ENCODE data around the gene TBC1D12.
"Not testable (repeated sequence)": the region's sequence is repeated elsewhere in the genome, so short reads cannot be mapped to it uniquely, and the experiment has no call there.

TBC1D12 gene

GRCh38 chr10:94392117-94392516 is 10.2 kb upstream of the TBC1D12 start:
- H3K36me3 Mint-ChIP-seq (ENCODE audit: low read depth); H3K27ac Mint-ChIP-seq; ATAC-seq; H3K27me3 Mint-ChIP-seq; H3K4me1 Mint-ChIP-seq; DNase-seq; H3K4me3 Mint-ChIP-seq; H3K9me3 Mint-ChIP-seq: not testable (repeated sequence)

DNA sequence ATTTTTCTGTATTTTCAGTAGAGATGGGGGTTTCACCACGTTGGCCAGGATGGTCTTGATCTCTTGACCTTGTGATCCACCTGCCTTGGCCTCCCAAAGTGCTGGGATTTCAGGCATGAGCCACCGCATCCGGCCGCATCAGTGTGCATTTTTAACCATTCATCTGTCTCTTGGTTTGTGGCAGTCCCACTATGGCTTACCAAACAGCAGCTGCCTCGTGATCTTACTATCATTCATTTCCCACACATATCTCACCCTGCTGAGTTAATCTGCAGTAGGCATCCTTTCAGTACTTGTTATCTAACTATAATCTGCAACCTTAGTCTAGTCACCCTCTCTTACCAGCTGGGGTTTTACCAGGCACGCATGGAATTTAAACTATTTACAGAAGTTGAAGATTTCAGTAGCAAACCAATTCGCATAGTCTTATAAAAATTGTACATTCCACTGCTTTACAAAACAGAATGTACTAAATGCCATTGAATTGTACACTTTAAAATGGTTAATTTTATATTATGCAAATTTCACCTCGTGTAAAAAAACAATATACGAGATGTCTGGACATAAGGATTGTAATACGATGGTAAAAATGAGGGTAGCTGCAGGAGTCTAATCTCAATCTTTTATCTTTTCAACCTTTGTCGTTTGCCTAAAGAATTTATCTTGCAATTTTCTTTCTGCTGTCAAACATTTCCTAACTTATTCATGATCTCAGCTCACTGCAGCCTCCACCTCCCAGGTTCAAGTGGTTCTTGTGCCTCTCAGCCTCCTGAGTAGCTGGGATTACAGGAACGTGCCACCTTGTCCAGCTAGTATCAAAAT is 4.6 kb upstream of the TBC1D12 start:
- DNase-seq = no peak
- Mint-ChIP-seq H3K4me1 (peaks cover 5% of the 10 kb centered on the region), H3K36me3 (ENCODE audit: low read depth) (peaks cover 3% of the 10 kb centered on the region), H3K27me3 (peaks cover 29% of the 10 kb centered on the region), H3K9me3 (no peaks in the 10 kb centered on the region), H3K4me3 (no peak overlapping the region), H3K27ac (no peak overlapping the region)
- no peak for ATAC-seq

DNA sequence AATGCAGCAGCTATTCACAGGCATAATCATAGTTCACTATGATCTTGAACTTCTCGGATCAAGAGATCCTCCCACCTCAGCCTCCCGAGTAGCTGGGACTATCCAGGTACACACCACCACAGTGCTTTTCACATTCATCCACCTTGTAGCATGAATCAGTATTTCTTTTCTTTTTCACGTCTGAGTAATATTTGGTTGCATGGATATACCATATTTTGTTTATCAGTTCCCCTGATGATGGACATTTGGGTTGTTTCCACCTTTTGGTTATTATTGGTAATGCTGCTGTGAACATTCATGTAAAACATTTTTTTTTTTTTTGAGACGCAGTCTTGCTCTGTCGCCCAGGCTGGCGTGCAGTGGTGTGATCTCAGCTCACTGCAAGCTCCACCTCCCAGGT is 3.6 kb upstream of the TBC1D12 start:
- ATAC-seq (no peak), DNase-seq (no peak)
- peaks cover 3% of the 10 kb centered on the region for H3K36me3 Mint-ChIP-seq (ENCODE audit: low read depth)
- no peak overlapping the region for H3K27ac Mint-ChIP-seq
- H3K27me3 Mint-ChIP-seq = peaks cover 32% of the 10 kb centered on the region
- peaks cover 8% of the 10 kb centered on the region for H3K4me1 Mint-ChIP-seq
- H3K4me3 Mint-ChIP-seq = no peak overlapping the region
- no peaks in the 10 kb centered on the region for H3K9me3 Mint-ChIP-seq

- no peak for DNase-seq
- Mint-ChIP-seq H3K4me1 (peaks cover 10% of the 10 kb centered on the region), H3K4me3 (no peak overlapping the region), H3K27ac (no peak overlapping the region), H3K27me3 (peaks cover 63% of the 10 kb centered on the region), H3K9me3 (no peaks in the 10 kb centered on the region), H3K36me3 (ENCODE audit: low read depth) (peaks cover 3% of the 10 kb centered on the region)
- ATAC-seq = peak; percentile 41
Measured at GRCh38 chr10:94402843-94403379, 570 bp downstream of the TBC1D12 start.

DNA sequence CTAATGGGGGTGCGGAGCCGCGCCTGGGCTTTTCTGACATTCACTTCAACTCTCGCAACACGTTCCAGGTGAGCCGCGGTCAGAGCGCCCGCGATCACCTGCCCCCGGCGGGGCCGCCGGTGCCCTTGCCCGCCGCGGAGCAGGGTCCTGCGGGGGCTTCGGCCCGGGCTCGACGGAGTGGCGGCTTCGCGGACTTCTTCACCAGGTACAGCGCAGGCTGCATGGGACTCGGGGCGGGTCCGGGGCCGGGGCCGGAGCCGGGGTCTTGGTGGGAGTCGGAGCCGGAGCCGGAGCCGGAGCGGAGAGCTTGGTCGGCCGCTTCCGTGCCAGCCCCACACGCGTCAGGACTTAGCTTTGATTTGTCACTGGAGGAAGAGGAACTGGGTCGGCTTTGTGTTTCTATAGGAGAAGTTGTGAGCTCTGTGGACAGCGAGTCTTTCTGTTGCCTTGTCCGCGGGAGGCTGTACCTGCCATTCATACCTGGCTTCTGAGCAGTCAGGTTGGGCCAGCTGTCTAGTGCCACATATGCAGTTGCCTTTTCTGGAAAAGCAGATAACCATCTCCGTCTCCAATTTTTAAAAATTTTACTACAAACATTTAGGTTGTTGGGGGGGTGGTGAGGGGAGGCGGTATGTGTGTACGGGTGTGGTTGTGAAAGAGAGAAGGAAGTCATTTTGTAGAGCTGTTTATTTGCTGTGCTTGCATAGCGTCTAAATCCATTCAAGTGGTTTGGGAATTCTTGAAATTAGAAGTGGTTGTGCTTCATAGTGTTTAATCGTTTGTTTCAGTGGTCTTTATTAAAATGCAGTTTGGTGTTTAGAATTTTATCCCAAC is 1.3 kb downstream of the TBC1D12 start:
- H3K4me3 Mint-ChIP-seq = peak overlapping the region; percentile 75
- peaks cover 3% of the 10 kb centered on the region for H3K36me3 Mint-ChIP-seq (ENCODE audit: low read depth)
- DNase-seq = peak; percentile 16
- peaks cover 70% of the 10 kb centered on the region for H3K27me3 Mint-ChIP-seq
- H3K9me3 Mint-ChIP-seq = no peaks in the 10 kb centered on the region
- no peak overlapping the region for H3K27ac Mint-ChIP-seq
- peaks cover 10% of the 10 kb centered on the region for H3K4me1 Mint-ChIP-seq
- peak; percentile 55 for ATAC-seq

- Mint-ChIP-seq H3K9me3 (no peaks in the 10 kb centered on the region), H3K27me3 (peaks cover 67% of the 10 kb centered on the region), H3K4me3 (no peak overlapping the region)
Measured at GRCh38 chr10:94405406-94405805, 3.1 kb downstream of the TBC1D12 start.

GRCh38 chr10:94407668-94408067 is 5.3 kb downstream of the TBC1D12 start:
- H3K36me3 Mint-ChIP-seq (ENCODE audit: low read depth) = no peaks in the 10 kb centered on the region
- H3K4me3 Mint-ChIP-seq = no peak overlapping the region
- H3K27ac Mint-ChIP-seq = no peak overlapping the region
- peaks cover 5% of the 10 kb centered on the region for H3K4me1 Mint-ChIP-seq
- DNase-seq = no peak
- ATAC-seq = no peak
- H3K27me3 Mint-ChIP-seq = peaks cover 62% of the 10 kb centered on the region
- H3K9me3 Mint-ChIP-seq = no peaks in the 10 kb centered on the region

More at GRCh38 chr10:94405406-94405805, 3.1 kb downstream of the TBC1D12 start:
- no peak overlapping the region for H3K27ac Mint-ChIP-seq
- peaks cover 3% of the 10 kb centered on the region for H3K36me3 Mint-ChIP-seq (ENCODE audit: low read depth)
- no peak for DNase-seq
- ATAC-seq = no peak
- H3K4me1 Mint-ChIP-seq = peaks cover 10% of the 10 kb centered on the region

- Mint-ChIP-seq H3K4me3 (no peak overlapping the region), H3K4me1 (no peaks in the 10 kb centered on the region), H3K36me3 (ENCODE audit: low read depth) (no peaks in the 10 kb centered on the region), H3K27ac (no peak overlapping the region), H3K27me3 (peaks cover 55% of the 10 kb centered on the region), H3K9me3 (no peaks in the 10 kb centered on the region)
- ATAC-seq = no peak
- DNase-seq = no peak
Measured at GRCh38 chr10:94409021-94409657, 6.8 kb downstream of the TBC1D12 start.

DNA sequence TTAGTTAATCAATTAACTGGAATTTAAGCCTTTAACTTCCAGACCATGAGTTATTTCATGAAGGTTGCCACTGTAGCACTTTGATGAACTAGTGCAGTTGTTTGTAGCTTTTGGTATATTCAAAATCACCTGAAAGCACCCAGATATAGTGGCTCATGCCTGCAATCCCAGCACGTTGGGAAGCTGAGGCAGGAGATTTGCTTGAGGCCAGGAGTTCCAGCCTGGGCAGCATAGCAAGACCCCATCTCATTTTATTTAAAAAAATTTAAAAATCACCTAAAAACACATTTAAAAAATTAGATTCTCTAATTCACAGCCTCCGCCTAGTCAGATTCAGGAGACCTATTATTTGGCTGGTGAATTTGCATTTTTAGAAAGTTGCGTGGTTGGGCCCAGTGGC is 9.0 kb downstream of the TBC1D12 start:
- H3K4me3 Mint-ChIP-seq = no peak overlapping the region
- ATAC-seq = no peak
- no peaks in the 10 kb centered on the region for H3K9me3 Mint-ChIP-seq
- H3K27ac Mint-ChIP-seq = no peak overlapping the region
- DNase-seq = no peak
- H3K36me3 Mint-ChIP-seq (ENCODE audit: low read depth) = no peaks in the 10 kb centered on the region
- H3K4me1 Mint-ChIP-seq = no peaks in the 10 kb centered on the region
- H3K27me3 Mint-ChIP-seq = peaks cover 39% of the 10 kb centered on the region

GRCh38 chr10:94412449-94412848 is 10.1 kb downstream of the TBC1D12 start:
- Mint-ChIP-seq H3K27me3 (peaks cover 30% of the 10 kb centered on the region), H3K4me3 (no peak overlapping the region), H3K27ac (no peak overlapping the region), H3K4me1 (no peaks in the 10 kb centered on the region), H3K36me3 (ENCODE audit: low read depth) (no peaks in the 10 kb centered on the region), H3K9me3 (no peaks in the 10 kb centered on the region)
- no peak for DNase-seq
- ATAC-seq = no peak

- no peak for ATAC-seq
- H3K4me3 Mint-ChIP-seq = no peak overlapping the region
- no peaks in the 10 kb centered on the region for H3K36me3 Mint-ChIP-seq (ENCODE audit: low read depth)
- no peak overlapping the region for H3K27ac Mint-ChIP-seq
- no peaks in the 10 kb centered on the region for H3K9me3 Mint-ChIP-seq
- DNase-seq = no peak
- H3K27me3 Mint-ChIP-seq = peaks cover 21% of the 10 kb centered on the region
- H3K4me1 Mint-ChIP-seq = no peaks in the 10 kb centered on the region
Measured at GRCh38 chr10:94413361-94413760, 11.0 kb downstream of the TBC1D12 start.

DNA sequence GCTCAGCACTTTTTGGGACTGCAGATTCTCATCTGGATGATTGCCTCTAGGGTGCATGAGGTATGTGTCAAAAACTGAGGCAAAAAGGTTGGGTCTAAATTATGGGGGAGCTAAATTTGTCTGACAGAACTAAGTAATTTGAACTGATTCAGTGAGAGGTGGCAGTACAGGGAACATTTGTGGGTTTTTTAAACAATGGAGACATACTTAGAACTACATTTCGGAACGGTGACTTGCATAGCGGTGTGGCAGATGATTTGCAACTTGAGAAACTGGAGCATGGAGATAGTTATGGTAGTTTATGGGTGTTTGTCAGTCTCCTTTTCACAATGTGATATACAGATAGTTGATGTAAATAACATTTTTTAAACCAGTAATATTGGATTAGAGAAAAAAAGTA is 14.6 kb downstream of the TBC1D12 start:
- H3K36me3 Mint-ChIP-seq (ENCODE audit: low read depth) = no peaks in the 10 kb centered on the region
- no peaks in the 10 kb centered on the region for H3K9me3 Mint-ChIP-seq
- H3K27ac Mint-ChIP-seq = no peak overlapping the region
- DNase-seq = no peak
- peaks cover 8% of the 10 kb centered on the region for H3K27me3 Mint-ChIP-seq
- H3K4me1 Mint-ChIP-seq = no peaks in the 10 kb centered on the region
- H3K4me3 Mint-ChIP-seq = no peak overlapping the region
- no peak for ATAC-seq

DNA sequence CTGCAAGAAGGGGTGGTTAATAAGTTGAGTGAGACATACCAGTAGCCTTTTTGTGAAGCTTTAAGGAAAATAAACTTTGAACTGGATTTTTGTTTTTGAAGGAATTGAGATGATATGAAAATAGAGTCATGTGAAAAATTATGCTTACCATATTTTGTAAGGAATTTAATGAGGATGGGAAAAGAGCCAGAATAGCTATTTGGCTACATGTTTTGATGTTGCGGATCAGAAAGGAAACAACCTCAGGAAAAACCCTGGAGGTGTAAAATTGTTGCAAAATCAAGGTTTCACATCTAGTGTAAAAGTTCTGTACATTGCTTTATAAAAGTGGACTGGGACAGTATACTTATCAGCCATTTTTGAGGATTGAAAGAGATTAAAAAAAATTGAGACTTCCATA is 15.0 kb downstream of the TBC1D12 start:
- Mint-ChIP-seq H3K9me3 (no peaks in the 10 kb centered on the region), H3K36me3 (ENCODE audit: low read depth) (no peaks in the 10 kb centered on the region), H3K4me1 (no peaks in the 10 kb centered on the region), H3K27ac (no peak overlapping the region), H3K27me3 (peaks cover 4% of the 10 kb centered on the region), H3K4me3 (no peak overlapping the region)
- DNase-seq = no peak
- no peak for ATAC-seq

GRCh38 chr10:94420516-94420915 is 18.2 kb downstream of the TBC1D12 start:
- Mint-ChIP-seq H3K4me3 (no peak overlapping the region), H3K9me3 (no peaks in the 10 kb centered on the region), H3K4me1 (no peaks in the 10 kb centered on the region), H3K36me3 (ENCODE audit: low read depth) (no peaks in the 10 kb centered on the region), H3K27ac (no peak overlapping the region), H3K27me3 (peaks cover 13% of the 10 kb centered on the region)
- DNase-seq (no peak), ATAC-seq (no peak)

Measured in activated naive CD8-positive, alpha-beta T cell treated with anti-CD3 and anti-CD28 coated beads, Interleukin-2, amount 50 U/mL, for 24 hours (primary cell).